ENCODE measurements around the gene GRK1.

- TF ChIP-seq POLR2A (IDR thresholded peaks at IDR 0.05), result no peak
- TF ChIP-seq CTCF (IDR thresholded peaks at IDR 0.05), result no peak
Observed at GRCh38 chr13:113638173-113638746, 28.8 kb upstream of the GRK1 start.

Data from uterus (tissue), 2 donors.